ENCODE measurements around the gene ZNF473.

- no peak for TF ChIP-seq FOXP2 (optimal IDR thresholded peaks at IDR 0.05; ENCODE audit: borderline replicate concordance, extremely low read depth, extremely low read length, insufficient read depth)
- no peak for TF ChIP-seq TAF1 (IDR thresholded peaks at IDR 0.05; ENCODE audit: borderline replicate concordance, insufficient read depth, low read length)
Observed at GRCh38 chr19:50025022-50025793, 597 bp upstream of the ZNF473 start, which contains the start of gene VRK3.
